ENCODE data around the gene DCTN5.

- no peak for TF ChIP-seq CTCF (IDR thresholded peaks at IDR 0.05; ENCODE audit: poor library complexity)
- TF ChIP-seq EZH2phosphoT487 (IDR thresholded peaks at IDR 0.05; ENCODE audit: low read depth, severe bottlenecking, unreplicated experiment) = no peak
Observed at GRCh38 chr16:23695756-23696155, 54.5 kb downstream of the DCTN5 start.
